HCT116 (cell line): ENCODE data around the gene NAB2.

Experiments used
- CEBPB ChIP-seq: IDR thresholded peaks from 2 replicates; pipeline ENCODE4 v1.6.1; 2012; ENCODE audit warnings: low read depth
- EZH2 ChIP-seq: fragments of 200-600 bp; sonication (generic); IDR thresholded peaks from 2 replicates; pipeline ENCODE4 v1.6.1; 2017; ENCODE audit warnings: antibody characterized with exemption, mixed run types
- EZH2phosphoT487 ChIP-seq: fragments of 200-600 bp; IDR thresholded peaks from 2 replicates; pipeline ENCODE4 v1.6.1; 2018; ENCODE audit warnings: antibody characterized with exemption, borderline replicate concordance
- FOSL1 ChIP-seq: IDR thresholded peaks from 2 replicates; pipeline ENCODE4 v1.6.1; 2012; ENCODE audit warnings: low read depth
- POLR2A ChIP-seq: IDR thresholded peaks from 2 replicates; pipeline ENCODE4 v1.7.0; 2011; ENCODE audit warnings: borderline replicate concordance; ENCODE audit not compliant: insufficient read depth, insufficient read length; ENCODE audit errors: extremely low read depth
- POLR2AphosphoS5 ChIP-seq: IDR thresholded peaks from 2 replicates; pipeline ENCODE4 v1.6.1; 2011; ENCODE audit warnings: mild to moderate bottlenecking, low read depth, low read length, moderate library complexity
- RAD21 ChIP-seq: IDR thresholded peaks from 2 replicates; pipeline ENCODE4 v1.6.1; 2012; ENCODE audit warnings: low read depth, mild to moderate bottlenecking
- SIN3A ChIP-seq: IDR thresholded peaks from 2 replicates; pipeline ENCODE4 v1.6.1; 2012; ENCODE audit warnings: low read depth
- SP1 ChIP-seq: IDR thresholded peaks from 2 replicates; pipeline ENCODE4 v1.6.1; 2012; ENCODE audit warnings: low read depth
- SRF ChIP-seq: IDR thresholded peaks from 2 replicates; pipeline ENCODE4 v1.6.1; 2012; ENCODE audit warnings: low read depth
- YY1 ChIP-seq: IDR thresholded peaks from 2 replicates; pipeline ENCODE4 v1.6.1; 2011; ENCODE audit warnings: low read length, low read depth, moderate library complexity, mild to moderate bottlenecking; ENCODE audit not compliant: insufficient replicate concordance; ENCODE audit errors: extremely low read depth
- TF ChIP-seq, protein P1 (sequence below): IDR thresholded peaks from 2 replicates; pipeline ENCODE4 v1.6.1; 2012; ENCODE audit warnings: low read depth
- TF ChIP-seq, protein P2 (sequence below), 3 experiments: fragments of 200-600 bp in 1 of 3; sonication (generic) in 1 of 3; IDR thresholded peaks in 2 of 3; conservative IDR thresholded peaks in 1 of 3; 2 replicates each; pipeline ENCODE4 v1.5.1; 2012 to 2017; ENCODE audit warnings: low read depth in 2 of 3, low read length in 2 of 3, antibody characterized with exemption in 1 of 3, borderline replicate concordance in 1 of 3, control low read depth in 1 of 3, mild to moderate bottlenecking in 1 of 3, mixed read lengths in 1 of 3, mixed run types in 1 of 3, moderate library complexity in 1 of 3; ENCODE audit not compliant: insufficient read depth in 1 of 3
- TF ChIP-seq, protein P3 (sequence below): IDR thresholded peaks from 2 replicates; pipeline ENCODE4 v1.6.1; 2011; ENCODE audit warnings: mild to moderate bottlenecking, low read length, moderate library complexity; ENCODE audit not compliant: insufficient replicate concordance; ENCODE audit errors: extremely low read depth

DNA sequence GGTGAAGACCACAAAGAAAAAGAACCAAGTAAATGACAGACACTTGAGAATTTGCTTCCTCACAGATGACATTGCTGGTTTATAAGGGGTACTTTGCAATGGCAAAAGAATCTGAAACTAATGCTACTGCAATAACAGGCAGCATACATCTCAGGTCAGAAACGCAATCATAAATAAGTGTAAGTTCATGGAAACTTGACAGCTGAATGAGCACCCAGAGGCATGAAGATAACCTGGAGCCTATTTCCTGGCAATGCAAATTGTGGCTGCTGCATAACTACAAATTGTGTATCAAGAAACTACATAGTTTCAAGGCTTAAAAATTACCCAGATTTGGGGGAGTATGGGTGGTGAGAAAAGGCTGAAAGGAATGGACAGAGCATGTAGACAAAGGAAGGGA, 30.5 kb upstream of the NAB2 start:
- TF ChIP-seq, protein P1, sequence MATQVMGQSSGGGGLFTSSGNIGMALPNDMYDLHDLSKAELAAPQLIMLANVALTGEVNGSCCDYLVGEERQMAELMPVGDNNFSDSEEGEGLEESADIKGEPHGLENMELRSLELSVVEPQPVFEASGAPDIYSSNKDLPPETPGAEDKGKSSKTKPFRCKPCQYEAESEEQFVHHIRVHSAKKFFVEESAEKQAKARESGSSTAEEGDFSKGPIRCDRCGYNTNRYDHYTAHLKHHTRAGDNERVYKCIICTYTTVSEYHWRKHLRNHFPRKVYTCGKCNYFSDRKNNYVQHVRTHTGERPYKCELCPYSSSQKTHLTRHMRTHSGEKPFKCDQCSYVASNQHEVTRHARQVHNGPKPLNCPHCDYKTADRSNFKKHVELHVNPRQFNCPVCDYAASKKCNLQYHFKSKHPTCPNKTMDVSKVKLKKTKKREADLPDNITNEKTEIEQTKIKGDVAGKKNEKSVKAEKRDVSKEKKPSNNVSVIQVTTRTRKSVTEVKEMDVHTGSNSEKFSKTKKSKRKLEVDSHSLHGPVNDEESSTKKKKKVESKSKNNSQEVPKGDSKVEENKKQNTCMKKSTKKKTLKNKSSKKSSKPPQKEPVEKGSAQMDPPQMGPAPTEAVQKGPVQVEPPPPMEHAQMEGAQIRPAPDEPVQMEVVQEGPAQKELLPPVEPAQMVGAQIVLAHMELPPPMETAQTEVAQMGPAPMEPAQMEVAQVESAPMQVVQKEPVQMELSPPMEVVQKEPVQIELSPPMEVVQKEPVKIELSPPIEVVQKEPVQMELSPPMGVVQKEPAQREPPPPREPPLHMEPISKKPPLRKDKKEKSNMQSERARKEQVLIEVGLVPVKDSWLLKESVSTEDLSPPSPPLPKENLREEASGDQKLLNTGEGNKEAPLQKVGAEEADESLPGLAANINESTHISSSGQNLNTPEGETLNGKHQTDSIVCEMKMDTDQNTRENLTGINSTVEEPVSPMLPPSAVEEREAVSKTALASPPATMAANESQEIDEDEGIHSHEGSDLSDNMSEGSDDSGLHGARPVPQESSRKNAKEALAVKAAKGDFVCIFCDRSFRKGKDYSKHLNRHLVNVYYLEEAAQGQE = no peak
- TF ChIP-seq SP1 (no peak), SRF (no peak), RAD21 (no peak), POLR2AphosphoS5 (no peak), POLR2A (no peak), FOSL1 (no peak), CEBPB (no peak), EZH2phosphoT487 (no peak), YY1 (no peak), EZH2 (no peak), SIN3A (no peak)
- TF ChIP-seq, protein P2, sequence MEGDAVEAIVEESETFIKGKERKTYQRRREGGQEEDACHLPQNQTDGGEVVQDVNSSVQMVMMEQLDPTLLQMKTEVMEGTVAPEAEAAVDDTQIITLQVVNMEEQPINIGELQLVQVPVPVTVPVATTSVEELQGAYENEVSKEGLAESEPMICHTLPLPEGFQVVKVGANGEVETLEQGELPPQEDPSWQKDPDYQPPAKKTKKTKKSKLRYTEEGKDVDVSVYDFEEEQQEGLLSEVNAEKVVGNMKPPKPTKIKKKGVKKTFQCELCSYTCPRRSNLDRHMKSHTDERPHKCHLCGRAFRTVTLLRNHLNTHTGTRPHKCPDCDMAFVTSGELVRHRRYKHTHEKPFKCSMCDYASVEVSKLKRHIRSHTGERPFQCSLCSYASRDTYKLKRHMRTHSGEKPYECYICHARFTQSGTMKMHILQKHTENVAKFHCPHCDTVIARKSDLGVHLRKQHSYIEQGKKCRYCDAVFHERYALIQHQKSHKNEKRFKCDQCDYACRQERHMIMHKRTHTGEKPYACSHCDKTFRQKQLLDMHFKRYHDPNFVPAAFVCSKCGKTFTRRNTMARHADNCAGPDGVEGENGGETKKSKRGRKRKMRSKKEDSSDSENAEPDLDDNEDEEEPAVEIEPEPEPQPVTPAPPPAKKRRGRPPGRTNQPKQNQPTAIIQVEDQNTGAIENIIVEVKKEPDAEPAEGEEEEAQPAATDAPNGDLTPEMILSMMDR (IDR thresholded peaks at IDR 0.05 in 2 of 3, conservative IDR thresholded peaks at IDR 0.05 in 1 of 3; ENCODE audit: borderline replicate concordance in 1 of 3, insufficient read depth in 1 of 3, low read depth in 2 of 3, low read length in 2 of 3) = no peak
- TF ChIP-seq, protein P3, sequence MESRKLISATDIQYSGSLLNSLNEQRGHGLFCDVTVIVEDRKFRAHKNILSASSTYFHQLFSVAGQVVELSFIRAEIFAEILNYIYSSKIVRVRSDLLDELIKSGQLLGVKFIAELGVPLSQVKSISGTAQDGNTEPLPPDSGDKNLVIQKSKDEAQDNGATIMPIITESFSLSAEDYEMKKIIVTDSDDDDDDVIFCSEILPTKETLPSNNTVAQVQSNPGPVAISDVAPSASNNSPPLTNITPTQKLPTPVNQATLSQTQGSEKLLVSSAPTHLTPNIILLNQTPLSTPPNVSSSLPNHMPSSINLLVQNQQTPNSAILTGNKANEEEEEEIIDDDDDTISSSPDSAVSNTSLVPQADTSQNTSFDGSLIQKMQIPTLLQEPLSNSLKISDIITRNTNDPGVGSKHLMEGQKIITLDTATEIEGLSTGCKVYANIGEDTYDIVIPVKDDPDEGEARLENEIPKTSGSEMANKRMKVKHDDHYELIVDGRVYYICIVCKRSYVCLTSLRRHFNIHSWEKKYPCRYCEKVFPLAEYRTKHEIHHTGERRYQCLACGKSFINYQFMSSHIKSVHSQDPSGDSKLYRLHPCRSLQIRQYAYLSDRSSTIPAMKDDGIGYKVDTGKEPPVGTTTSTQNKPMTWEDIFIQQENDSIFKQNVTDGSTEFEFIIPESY = no peak
